ENCODE results near the gene KCTD18.

The KCTD18 gene

DNA sequence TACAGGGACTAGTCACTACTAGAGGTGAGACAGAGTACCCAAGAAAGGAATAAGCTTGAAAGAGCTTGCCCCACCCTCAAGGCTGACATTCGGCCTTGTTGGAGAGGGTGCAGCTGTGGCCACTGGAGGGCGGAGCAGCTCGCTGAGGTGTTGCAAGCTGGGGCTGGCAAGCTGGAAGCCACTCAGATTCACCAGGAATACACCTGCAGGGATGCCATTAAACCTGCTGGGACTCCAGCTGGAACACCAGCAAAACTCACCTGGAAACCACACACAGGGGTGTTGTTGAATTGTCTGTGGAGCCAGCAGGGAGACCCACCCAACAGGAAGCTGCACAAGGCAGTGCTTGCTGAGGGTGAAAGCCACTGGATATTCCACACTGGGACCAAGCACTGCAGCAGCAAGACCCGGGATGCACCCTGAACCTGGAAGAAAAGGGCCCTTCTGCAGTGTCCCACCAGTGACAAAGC is 26.1 kb downstream of the KCTD18 start:
- no peak for DNase-seq

DNA sequence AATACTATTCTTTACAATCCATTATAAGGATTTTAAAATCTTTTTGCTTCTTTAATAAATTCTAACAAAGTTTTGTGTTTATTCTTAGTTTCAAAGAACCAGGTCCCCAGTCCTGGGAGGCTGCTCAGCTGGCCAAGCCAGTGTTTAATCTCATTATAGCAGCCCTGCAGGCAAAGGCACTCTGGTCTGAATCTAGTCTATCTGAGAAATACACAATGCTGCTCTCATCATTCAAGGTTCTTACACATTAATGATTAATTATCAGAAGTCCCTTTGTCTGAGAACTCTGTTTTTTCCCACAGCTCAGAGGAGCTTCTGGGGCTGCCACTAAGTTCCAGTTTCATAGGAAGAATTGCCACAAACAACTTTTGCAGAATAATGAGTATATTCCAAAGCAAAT is 27.7 kb downstream of the KCTD18 start:
- no peak for DNase-seq

DNA sequence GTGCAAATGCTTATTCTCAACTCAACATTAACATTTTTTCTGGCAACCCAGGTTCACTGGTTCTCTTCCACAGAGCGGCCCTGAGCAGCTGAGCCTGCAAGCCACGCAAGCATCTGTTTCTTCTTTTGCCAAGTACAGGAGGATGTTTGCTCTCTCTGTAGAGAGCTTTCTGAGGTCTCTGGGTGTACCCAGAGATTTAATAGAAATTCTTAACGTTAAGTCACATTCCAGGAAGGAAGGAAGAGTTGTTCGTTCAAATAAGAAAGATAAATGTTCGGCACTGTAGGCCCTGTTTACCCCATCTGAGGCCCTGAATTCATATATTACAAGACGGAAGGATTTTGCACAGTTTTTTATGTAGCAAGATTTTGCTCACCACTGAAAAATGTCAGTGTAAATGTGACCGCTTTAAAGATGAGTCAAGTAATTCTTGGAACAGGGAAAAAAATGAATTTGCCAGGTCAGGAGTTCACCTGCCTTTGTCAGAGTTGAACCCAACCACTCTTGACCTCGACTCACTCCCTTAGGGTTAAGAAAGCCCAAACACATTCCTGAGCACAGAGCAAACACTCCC is 30.1 kb downstream of the KCTD18 start:
- DNase-seq = no peak

DNA sequence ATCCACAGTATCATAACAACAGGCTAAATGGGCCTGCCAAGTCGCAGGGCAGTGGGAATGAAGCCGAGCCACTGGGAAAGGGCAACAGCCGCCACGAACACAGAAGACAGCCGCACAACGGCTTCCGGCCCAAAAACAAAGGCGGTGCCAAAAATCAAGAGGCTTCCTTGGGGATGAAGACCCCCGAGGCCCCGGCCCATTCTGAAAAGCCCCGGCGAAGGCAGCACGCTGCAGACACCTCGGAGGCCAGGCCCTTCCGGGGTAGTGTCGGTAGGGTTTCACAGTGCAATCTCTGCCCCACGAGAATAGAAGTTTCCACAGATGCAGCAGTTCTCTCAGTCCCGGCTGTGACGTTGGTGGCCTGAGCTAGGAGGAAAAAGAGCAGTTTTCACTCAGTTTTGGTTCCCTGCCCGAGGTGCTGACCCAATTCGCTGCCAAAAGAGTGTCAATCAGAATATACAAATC is 32.2 kb downstream of the KCTD18 start:
- DNase-seq = no peak

DNA sequence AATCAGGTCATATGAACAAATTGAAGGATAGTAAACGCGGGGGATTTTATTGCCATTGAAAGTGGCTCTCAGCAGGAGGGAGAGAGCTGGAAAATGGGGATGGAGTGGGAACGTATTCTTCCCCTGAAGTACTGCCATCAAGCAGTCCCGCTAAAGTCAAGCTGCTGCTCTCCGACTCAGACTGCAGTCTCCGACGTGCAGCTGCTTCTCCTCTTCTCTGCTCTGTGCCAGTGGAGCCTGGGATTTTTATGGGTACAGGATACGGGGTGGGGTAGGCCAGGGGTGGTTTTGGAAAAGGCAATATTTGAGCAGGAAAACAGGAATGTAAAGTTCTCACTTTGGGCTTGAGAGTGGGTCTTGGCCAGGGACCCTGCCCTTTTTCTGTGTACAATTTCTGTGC is 33.0 kb downstream of the KCTD18 start:
- no peak for DNase-seq

DNA sequence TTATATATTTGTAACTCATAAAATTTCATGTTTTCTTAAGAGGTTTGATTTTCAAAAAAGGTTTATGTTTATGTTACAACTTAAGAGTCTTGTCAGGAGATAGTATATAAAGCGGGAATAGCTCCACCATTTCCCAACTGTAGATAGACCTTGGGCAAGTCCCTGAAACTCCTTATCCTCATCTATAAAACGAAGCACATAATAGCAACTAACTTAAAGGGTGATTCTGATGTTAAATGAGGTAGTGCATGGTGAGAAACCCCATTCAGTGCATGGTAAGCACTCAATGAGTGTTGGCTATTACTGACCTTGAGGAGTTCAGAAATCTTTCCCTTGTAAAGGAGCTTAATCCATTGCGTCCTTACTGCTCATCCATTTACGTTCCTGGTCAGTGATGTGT is 34.1 kb downstream of the KCTD18 start:
- no peak for DNase-seq

DNA sequence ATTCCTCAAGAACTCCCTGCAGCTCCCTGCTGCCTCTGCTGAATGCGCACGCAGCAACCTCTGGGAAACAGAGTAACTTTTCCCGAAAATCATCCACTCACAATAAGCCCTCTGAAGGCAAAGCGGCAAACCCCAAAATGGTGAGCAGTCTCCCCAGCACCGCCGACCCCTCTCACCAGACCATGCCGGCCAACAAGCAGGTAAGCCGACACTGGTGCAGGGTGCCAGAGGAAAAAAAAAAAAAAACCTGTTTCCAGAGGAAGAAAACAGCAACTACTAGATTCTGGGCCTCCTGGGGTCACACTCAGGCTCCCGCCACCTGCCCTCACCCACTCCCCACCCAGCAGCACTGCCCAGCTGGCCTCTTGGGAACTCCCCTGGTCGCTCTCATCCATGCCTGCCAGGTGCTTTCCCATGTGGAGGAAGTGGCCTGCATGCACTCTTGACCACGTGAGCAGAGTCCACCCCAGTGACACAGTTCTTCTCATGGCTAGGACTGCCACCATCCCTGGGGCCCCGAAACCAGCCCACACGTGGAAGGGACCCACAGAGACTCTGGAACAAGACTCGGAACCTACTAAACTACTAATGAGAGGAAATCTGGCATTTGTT is 36.9 kb downstream of the KCTD18 start:
- DNase-seq = no peak

DNA sequence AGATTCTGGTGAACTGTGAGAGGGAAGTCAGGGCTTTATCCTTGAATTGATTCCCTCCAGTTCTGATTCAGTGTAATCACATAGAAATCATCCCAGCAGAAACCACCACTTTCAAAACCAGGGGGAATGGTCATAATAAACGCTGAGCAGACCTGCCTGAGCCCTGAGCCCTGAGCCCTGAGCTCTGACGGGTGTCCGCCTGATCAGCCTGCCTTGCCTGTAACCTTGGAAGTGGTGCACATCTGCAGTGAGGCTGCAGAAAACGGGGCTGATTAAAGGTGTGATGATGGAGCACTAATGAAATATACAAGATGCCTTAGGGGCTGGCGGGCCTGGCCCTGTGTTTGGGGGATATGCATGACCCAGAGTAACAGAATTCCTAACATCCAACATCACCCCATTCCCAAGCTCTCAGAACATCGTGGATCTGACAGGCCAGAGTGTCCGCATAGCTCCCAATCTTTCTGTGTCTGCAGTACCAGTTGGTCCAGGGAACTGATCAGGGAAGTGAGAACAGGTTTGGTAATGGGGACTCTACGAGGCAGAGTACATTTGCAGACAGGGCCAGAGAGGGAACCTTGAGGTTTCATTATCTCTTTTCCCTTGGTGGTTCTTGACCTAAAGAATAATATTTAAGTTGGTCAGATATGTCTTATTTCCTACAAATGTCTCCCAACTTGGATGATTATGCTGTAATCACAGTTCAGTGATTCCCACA is 37.8 kb downstream of the KCTD18 start:
- DNase-seq = no peak

DNA sequence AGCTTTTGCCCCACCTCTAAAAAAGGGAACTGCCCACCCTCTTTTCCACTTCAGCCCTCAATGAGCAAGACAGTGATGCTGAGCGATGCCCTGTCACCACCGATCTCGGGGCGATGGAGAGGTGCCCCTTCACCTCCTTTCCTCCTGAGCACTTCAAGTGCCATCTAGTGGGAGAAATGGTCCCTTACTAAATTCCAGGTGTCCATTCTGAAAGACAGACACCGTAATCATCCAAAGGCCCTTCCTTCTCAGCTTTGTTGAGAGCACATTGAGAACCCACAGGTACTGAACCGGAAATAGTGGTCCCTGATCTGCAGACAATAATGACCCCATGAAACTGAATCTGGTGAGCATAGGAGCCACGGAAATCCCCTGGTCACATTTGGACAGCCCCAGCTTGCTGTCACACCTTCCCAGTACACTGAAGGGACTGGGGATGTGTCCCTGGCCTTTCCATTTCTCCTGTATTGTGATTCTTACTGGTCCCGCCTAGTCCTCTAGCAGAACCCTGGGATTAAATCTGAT is 38.5 kb downstream of the KCTD18 start:
- DNase-seq = no peak

DNA sequence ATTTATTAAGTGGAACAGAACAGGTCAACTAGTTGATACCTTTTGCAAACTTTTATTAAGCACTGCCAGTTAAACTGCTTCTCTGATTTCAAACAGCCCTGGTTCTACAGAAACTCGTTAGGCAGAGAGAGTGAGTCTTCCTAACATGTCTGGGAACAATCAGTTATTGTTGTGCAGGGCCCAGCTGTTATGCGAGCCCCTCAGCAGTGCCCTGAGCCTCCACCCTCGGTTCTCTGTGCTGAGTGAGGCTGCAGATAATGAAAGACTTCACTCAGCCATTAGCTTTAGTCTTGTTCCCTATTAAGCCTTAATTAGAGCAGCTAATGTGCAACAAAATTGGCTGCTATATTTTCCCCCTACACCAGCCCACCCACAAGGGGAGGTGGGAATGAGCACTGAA is 39.6 kb downstream of the KCTD18 start:
- no peak for DNase-seq

DNA sequence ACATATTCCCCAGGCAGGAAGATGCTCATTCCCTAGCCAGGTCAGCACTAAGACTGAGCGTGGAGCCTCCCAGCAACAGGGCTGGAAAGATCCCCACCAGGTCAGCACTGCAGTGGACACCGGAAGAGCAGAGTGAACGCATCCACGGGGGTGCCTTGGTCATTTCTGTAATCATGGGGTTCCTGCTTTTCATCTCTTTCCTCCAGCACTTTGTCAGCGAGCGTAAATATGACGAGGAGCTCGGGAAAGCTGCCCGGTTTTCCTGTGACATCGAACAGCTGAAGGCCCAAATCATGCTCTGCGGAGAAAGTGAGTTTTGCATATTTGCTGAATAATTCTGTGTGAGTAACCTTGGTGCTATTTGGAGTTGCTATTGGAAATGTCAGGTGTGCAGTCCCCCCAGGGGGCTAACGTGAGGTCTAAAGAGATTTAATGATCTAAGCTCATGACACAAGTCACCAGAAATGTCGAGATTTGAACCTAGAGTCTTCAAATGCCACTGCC is 40.1 kb downstream of the KCTD18 start:
- no peak for DNase-seq

DNA sequence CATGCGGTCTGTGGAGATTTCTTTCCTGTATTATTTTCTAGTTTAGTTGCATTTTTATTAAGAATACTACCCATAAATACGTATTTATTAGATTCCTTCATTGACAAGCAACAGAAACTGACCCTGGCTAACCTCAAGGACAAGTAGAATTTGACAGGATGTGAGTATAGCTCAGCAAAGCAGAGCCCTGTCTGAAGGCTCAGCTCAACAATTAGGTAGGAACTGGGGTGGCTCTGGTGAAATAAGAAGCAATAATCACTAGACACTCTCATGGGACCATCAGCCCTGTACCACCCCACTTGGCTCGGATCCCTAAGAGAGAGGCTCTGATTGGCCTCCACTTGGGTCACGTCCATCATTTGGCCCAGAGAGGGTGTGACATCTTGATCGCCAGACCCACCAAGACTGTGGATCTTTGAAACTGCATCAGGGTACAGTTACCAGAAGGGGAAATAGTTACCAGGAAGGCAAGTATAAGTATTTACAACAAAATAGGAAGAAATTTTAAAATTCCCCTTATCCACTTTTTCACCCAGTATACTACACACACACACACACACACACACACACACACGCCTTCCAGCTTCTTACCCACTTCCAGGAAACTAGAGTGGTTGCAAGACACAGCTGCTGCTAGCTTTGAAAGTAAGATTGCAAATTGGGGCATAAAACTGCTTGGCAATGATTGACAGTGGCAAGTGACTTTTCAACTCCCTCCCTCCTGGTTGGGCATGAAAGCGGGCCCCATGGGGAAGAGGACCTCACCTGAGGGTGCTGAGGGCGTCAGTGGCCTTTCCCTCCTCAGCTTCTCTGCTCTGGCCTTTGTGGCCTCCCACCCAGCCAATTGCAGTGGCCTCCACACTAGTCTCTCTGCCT is 41.8 kb downstream of the KCTD18 start:
- no peak for DNase-seq

DNA sequence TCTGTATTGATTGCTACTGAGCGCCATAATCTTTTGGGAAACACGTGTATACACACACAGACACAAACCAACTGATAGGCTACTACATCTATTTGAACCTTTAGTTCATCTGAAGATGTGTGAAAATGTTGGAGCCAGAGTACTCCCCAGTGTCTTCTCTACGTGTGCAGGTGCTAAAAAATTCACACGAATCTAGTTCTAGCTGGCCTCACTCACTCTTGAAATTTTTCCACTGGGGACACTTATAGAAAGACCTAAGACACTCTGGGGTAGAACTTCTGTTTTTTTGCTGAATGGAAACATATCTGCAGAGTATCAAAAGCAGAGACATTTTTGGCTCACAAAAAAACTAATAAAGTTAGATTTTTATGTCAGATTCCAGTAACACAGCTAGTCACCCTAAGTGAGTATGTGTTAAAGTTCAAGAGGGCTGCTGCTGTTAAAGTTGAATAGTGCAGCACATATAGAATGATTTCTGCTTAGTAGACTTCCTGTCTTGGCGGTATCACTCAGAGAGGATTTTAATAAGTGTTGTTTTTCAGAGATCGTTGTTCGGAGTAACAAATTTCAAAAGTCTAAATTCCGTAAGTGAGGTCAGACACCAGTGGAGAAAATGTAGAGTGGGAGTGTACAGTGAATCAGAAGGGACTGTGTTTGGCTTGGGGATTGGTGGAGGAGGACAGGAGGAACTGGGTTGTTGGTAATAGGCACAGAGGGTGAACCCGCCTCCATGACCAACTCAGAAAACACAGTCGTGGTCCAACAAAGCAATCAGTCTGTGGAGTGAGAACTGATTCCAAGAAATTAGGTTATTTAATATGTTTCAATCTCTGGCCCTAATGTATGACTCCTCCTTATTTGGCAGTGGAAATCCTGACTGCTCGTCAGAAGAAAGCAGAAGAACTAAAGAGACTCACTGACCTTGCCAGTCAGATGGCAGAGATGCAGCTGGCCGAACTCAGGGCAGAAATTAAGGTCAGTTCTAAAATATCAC is 43.1 kb downstream of the KCTD18 start:
- DNase-seq = no peak

DNA sequence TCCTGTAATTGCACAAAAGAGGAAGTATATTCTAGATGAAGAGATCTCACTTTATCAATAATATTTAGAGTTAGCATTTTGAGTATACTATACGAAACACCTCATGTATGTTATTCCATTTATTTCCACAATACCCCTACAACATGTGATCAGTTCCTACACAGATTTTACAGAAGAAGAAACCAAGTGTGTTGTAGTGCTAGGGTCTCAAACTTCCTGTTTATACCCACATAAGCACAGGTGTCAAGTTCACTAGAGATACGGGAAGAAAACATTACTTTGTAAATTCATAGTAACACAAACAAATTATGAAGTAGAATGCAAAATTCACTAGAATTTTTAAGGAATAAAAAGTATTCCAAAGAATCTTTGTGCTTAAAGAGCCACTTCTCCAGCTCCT is 46.4 kb downstream of the KCTD18 start:
- no peak for DNase-seq

DNA sequence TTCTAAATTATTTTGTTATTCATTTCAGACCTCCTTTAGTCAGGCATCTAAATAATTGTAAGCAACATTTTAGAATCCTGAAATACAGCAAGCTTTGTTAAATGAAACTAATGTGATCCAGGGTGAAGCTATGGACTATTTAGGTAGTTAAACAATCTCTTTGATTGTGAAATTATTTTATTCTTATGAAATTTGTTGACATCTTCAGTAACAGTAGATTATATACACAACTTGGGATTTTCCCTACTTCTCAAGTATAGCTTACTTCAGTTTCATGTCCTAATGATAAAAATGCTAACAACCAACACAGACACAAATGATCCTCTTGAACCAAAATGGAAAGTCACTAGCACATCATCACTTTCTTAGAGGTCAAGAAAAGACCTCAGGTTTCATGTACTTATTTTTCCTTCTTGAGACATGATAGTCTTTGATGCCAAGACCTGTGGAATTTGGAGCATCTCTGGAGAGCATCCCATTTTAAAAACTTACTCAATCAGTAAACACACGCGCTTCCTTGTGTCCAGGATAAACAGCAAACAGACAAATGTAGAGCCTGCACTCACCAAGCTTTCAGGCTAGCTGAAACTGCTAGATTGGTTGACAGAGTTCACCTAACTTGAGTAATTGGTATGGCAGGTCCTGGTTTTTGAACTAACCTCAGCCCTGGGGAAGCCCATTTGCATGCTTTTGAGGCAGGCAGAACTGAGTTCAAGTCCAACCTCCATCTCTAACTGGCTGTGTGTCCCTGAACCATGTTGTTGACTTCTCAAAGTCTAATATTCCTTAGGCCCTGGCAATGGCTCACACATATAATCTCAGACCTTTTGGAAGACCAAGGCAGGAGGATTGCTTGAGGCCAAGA is 47.8 kb downstream of the KCTD18 start:
- DNase-seq = no peak

DNA sequence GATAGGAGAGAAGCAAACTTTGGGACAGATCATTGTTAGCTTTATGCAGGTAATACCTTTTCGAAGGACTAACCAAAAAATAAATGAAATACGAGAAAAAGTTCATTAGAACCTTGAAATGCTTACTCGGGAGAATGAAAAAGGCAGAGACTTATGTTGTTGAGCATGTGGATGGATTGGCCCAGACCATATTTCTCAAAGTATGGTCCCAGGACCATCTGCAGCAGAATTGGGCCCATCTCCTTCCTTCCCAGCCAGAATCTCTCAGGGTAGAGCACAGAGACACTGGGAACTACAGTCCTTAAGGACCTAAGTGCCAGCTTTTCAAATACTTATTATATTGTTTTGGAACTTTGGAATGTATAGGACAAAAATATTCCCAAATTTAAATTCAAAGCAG is 50.8 kb downstream of the KCTD18 start:
- no peak for DNase-seq

DNA sequence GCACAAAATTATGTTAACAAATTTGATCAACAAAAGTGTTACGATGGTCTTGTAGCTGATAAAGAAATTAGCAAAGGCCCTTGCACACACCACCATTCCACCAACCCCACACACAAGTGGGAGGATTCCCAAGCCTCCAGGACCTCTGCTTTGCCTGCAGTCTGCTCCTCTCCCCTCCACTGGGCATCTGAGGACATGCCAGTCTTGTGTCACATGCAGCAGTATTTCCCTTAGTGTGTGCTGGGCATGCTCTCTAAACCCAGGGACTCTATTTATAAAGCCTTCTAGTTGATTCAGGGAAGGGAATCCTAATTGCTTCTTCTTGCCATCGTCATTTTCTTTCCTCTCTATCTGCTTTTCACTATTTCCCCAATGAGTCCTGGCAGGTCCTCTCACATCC is 53.3 kb downstream of the KCTD18 start:
- DNase-seq = no peak

DNA sequence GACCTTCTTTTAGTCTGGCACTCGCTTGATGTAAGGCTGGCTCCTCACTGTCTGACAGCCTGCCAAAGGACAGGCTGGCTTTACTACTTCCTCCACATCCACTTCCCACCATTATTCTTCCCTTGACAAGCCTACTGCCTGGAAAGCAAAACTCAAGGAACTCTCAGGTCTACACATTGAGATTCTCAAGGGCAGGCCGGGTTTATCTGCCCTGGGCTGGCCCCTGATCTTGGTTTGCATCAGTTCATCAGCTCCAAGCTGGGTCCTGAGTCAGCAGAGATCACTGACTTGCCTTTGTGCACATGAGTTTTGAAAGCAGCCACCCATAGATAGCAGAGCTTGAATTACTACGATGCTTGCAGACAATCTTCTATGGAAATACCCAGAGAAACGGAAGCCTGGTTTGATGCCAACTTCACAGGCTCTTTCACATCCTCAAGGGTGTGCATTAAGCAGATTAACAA is 53.9 kb downstream of the KCTD18 start:
- DNase-seq = no peak

DNA sequence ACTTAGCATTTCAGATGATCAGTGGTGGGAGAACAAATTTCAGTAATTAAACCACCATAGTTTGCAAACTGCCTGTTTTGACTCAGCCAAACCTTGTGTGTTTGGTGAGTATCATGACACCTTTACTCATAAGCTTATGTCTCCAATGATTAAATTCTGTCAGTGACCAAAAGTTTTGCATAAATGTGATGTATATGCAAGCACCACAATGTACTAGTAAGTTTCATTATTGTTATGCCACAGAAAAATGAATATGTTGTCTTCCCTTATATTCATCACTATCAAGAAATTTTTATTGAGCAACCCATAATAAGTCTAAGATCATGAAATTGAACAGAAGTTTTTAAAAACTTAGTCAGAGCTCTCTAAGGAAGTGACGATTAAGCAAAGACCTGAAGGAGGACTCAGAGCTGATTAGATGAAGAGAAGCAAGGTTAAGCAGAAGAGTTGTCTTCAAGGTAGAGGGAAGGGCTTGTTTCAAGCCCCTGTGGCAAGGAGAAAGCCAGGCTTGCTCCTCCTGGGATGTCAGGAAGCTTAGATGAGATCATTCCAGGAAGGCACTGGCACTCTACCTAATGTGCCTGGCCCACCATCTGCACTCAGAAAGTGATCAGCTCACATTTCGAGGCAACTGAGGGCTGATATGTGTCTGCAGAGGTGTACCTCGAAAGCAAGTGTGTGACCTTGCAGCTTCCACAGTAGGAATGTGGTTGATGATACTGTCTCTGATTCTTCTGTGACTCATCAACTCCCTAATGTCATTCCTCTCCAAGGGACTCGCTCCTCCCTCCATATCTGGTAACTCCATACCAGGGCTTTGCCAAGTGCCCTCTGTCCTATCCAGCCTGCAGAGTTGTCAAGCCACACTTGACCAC is 54.7 kb downstream of the KCTD18 start:
- DNase-seq = no peak
